HFF-Myc (cell line): ENCODE data around the gene PPWD1.

Source experiments
- DNase-seq: peaks from one replicate; pipeline ENCODE4 v3.0.0-alpha.2; 2011; ENCODE audit warnings: low read depth; ENCODE audit errors: extremely low read depth
- H3K4me3 ChIP-seq: replicated peaks from 2 replicates; pipeline ENCODE4 v1.5.1; 2011; ENCODE audit warnings: low read depth, mild to moderate bottlenecking, control low read depth, low read length
- TF ChIP-seq, protein P1 (sequence below): IDR thresholded peaks from 2 replicates; pipeline ENCODE4 v1.5.1; 2012; ENCODE audit warnings: mild to moderate bottlenecking, low read depth, low read length, control low read depth; ENCODE audit errors: missing control alignments

The PPWD1 gene

DNA sequence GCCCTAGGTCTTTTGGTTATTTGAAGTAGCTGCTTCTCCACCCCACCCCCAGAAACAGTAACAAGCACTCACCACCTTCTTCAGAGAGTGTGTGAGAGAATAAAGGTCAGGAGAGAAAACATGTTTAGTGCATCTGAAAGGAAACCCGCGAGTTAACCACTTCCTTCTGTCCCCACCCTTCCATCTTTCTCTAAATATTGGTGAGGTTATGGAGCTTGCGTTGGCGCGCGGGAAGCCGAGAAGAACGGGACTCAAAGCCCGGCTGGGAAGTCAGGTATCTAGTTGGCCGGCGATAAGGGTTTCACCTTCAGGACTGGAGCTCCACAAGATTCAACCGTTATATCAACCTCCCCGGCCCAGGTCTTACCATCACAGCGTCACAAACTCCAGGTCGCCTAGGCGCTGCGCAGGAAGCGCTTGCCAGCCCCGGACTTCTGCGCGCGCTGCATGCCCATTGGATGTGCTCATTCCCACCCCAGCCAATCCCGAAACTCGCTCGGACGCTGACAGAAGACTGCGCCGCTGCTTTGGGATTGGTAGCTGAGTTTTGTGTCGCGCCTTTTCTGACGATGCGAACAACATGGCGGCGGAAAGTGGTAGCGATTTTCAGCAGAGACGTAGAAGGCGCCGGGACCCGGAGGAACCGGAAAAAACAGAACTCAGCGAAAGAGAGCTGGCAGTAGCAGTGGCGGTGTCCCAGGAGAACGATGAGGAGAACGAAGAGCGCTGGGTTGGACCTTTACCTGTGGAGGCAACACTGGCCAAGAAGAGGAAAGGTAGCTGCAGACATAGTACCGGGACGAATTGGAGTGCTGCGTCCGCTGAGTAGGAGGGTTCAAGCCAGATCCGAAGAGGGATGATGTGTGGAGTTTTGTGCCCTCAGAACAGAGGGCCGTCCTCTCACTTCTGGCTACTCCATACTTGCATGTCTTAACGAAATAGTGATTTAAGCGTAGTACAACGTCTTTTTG lies at the start of gene PPWD1, which contains the start of gene CENPK:
Gene PPWD1, plus strand, starts transcription at position 566 of the 971 bp plus-strand sequence. Its CDS starts 15 bp downstream, at position 581.
Gene CENPK, minus strand, starts transcription at position 438 of the 971 bp plus-strand sequence. CDS start 8,261 bp downstream, outside the sequence.
- TF ChIP-seq, protein P1, sequence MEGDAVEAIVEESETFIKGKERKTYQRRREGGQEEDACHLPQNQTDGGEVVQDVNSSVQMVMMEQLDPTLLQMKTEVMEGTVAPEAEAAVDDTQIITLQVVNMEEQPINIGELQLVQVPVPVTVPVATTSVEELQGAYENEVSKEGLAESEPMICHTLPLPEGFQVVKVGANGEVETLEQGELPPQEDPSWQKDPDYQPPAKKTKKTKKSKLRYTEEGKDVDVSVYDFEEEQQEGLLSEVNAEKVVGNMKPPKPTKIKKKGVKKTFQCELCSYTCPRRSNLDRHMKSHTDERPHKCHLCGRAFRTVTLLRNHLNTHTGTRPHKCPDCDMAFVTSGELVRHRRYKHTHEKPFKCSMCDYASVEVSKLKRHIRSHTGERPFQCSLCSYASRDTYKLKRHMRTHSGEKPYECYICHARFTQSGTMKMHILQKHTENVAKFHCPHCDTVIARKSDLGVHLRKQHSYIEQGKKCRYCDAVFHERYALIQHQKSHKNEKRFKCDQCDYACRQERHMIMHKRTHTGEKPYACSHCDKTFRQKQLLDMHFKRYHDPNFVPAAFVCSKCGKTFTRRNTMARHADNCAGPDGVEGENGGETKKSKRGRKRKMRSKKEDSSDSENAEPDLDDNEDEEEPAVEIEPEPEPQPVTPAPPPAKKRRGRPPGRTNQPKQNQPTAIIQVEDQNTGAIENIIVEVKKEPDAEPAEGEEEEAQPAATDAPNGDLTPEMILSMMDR, result no peak
- peak; percentile 91 for DNase-seq
- peak within 1 kb of the TSS; percentile 96 for H3K4me3 ChIP-seq

DNA sequence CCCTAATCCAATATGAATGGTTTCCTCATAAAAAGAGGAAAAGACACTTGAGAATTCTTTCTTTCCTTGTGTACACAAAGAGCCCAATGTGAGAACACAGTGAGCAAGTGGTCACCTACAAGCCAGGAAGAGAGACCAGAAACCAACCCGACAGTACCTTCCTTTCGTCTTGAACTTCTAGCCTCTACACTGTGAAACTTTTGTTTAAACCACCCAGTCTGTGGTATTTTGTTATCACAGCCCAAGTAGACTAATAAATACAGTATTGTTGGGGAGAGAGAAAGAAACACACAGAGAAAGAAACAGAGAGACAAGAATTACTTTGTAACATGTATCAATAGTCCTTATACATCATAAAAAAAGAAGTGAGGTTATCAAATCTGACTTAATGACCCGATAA lies 37.4 kb upstream of the PPWD1 start:
- TF ChIP-seq, protein P1, result no peak
- H3K4me3 ChIP-seq, result no peak overlapping the region
- no peak for DNase-seq

DNA sequence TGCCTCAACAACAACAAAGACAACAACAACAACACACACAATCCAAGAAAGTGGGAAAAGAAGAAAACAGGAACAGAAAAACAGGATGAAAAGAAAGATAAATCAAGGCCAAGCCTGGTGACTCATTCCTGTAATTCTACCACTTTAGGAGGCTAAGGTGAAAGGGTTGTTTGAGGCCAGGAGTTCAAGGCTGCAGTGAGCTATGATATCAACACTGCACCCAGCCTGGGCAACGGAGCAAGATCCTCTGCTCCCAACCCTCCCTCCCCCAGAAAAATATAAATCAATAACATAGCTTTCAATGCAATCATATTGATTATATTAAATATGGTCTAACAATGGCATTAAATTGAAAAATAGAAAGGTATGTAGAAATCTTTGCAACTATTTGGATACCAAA lies 32.2 kb upstream of the PPWD1 start:
- no peak for DNase-seq
- no peak overlapping the region for H3K4me3 ChIP-seq
- TF ChIP-seq, protein P1, result no peak

DNA sequence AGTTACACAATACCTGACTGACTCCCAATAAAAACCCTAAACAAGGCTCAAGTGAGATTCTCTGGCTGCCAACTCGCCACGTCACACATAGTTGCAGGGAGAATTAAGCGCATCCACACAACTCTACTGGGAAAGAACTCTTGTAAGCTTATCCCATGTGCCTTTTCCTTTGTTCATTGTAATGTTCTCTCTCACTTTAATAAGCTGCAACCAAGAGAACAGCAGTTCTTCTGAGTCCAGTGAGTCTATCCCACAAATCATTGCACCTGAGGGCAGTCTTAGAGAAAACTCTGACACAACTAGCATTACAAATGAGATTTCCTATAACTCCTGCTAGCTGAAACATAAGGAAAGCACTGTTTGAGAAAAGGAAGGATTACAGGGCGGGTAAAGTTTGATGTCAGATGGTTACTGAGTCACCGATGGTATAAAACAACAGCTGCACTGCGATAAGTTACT lies 27.5 kb upstream of the PPWD1 start:
- TF ChIP-seq, protein P1, result no peak
- no peak overlapping the region for H3K4me3 ChIP-seq
- DNase-seq, result no peak

DNA sequence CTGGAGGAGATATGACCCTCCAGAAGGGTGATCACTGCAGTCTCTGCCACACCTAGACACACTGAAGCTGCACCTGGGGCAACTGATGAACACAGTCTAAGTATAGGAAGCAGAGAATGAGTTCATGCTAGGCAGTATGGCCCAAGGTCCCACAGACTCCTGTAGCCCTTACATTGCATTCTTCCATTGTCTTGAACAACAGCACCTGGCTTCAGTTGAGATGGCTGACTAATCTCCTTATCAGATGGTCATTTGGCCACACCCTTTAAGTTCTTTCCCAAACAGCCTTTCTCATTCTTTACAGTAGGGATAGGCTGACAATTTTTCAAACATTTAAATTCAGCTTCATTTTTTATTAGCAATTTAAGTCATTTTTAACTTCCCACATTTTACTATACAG lies 23.3 kb upstream of the PPWD1 start:
- no peak for DNase-seq
- TF ChIP-seq, protein P1, result no peak
- H3K4me3 ChIP-seq, result no peak overlapping the region

DNA sequence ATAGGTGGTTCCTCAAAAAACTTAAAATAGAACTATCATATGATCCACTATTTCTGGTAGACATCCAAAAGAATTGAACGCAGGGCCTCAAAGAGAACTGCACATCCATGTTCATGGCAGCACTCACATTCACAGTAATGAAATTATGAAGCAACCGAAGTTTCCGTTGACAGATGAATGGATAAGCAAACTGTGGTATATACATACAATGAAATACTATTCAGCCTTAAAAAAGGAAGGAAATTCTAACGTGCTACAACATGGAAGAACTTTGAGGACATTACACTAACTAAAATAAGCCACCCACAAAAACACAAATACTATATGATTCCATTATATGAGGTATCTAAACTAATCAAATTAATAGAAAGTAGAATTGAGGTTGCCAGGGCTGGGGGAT lies 18.6 kb upstream of the PPWD1 start:
- TF ChIP-seq, protein P1, result no peak
- DNase-seq, result no peak
- H3K4me3 ChIP-seq, result no peak overlapping the region
